OCI-LY7 (cell line): ENCODE data around the gene SELENOP. TPM values are rescaled to one million over a fixed set of nuclear protein-coding genes. Genes with fewer than 3 reads are reported as not detected.

Source experiments
- BruUV-seq: library from RNA; stranded (reverse); fragments of 400-500 nt; replicated peaks from 2 replicates; lab custom pipeline; 2021; lab: Mats Ljungman, UMichigan
- CTCF ChIA-PET: fragments of 300-600 bp; sonication (Branson Sonifier 250); formaldehyde crosslinking; loops from one replicate; lab custom pipeline; 2022; ENCODE audit warnings: antibody characterized with exemption; ENCODE audit not compliant: unreplicated experiment; lab: Charles Lee
- POLR2A ChIA-PET: fragments of 300-600 bp; sonication (Branson Sonifier 250); formaldehyde crosslinking; loops from one replicate; lab custom pipeline; 2022; ENCODE audit warnings: antibody characterized with exemption; lab: Charles Lee
- DNase-seq: peaks from one replicate; pipeline ENCODE4 v3.0.0-alpha.2; 2015; ENCODE audit warnings: low spot score
- H2AFZ ChIP-seq: fragments of 200-600 bp; sonication (generic), shearing (Covaris generic); 2 replicates; pipeline ENCODE4 v1.6.1; 2014; ENCODE audit warnings: mild to moderate bottlenecking, antibody characterized with exemption, low read length, moderate library complexity
- H3K27ac ChIP-seq: fragments of 200-600 bp; sonication (generic); 2 replicates; pipeline ENCODE4 v1.5.1; 2014; ENCODE audit warnings: mixed run types, low read depth, mild to moderate bottlenecking, moderate library complexity, low read length, inconsistent platforms; ENCODE audit not compliant: poor library complexity, severe bottlenecking
- H3K36me3 ChIP-seq: fragments of 200-600 bp; sonication (generic); 2 replicates; pipeline ENCODE4 v1.6.1; 2014; ENCODE audit warnings: mild to moderate bottlenecking, antibody characterized with exemption, low read length, moderate library complexity, mixed read lengths; ENCODE audit not compliant: insufficient read depth
- H3K4me1 ChIP-seq: fragments of 200-600 bp; sonication (generic); 2 replicates; pipeline ENCODE4 v1.5.1; 2014; ENCODE audit warnings: mild to moderate bottlenecking, low read length; ENCODE audit not compliant: insufficient read depth, poor library complexity, severe bottlenecking
- H3K4me2 ChIP-seq: fragments of 200-600 bp; sonication (generic); 2 replicates; pipeline ENCODE4 v1.6.1; 2014; ENCODE audit warnings: mild to moderate bottlenecking, low read length
- H3K4me3 ChIP-seq: fragments of 200-600 bp; sonication (generic); 2 replicates; pipeline ENCODE4 v1.5.1; 2014; ENCODE audit warnings: mild to moderate bottlenecking, low read depth, low read length; ENCODE audit not compliant: poor library complexity, severe bottlenecking
- H3K79me2 ChIP-seq: fragments of 200-600 bp; sonication (generic); 2 replicates; pipeline ENCODE4 v1.6.1; 2016; ENCODE audit warnings: low read depth, mild to moderate bottlenecking, low read length, moderate library complexity, mixed read lengths; ENCODE audit not compliant: insufficient read depth
- H3K9me2 ChIP-seq: fragments of 200-600 bp; sonication (generic); 2 replicates; pipeline ENCODE4 v1.6.1; 2016; ENCODE audit warnings: mild to moderate bottlenecking, low read length, mixed read lengths; ENCODE audit not compliant: insufficient read depth
- H3K9me3 ChIP-seq: fragments of 200-600 bp; sonication (generic); 2 replicates; pipeline ENCODE4 v1.6.1; 2014; ENCODE audit warnings: mild to moderate bottlenecking, mixed run types, low read length, mixed read lengths
- H4K20me1 ChIP-seq: fragments of 200-600 bp; sonication (generic); 2 replicates; pipeline ENCODE4 v1.6.1; 2014; ENCODE audit warnings: mild to moderate bottlenecking, antibody characterized with exemption, low read length, moderate library complexity, mixed read lengths; ENCODE audit not compliant: insufficient read depth
- CTCF ChIP-seq: fragments of 200-600 bp; sonication (generic); conservative IDR thresholded peaks from 2 replicates; pipeline ENCODE4 v1.5.1; 2014; ENCODE audit warnings: mild to moderate bottlenecking, antibody characterized with exemption, low read length, moderate library complexity, mixed read lengths
- EZH2phosphoT487 ChIP-seq: fragments of 200-600 bp; sonication (generic); IDR thresholded peaks from 2 replicates; pipeline ENCODE4 v1.6.1; 2018; ENCODE audit warnings: low read depth, borderline replicate concordance, mild to moderate bottlenecking, mixed run types, antibody characterized with exemption, low read length, moderate library complexity, mixed read lengths
- intact Hi-C: fragments of 100-400 bp; cut with micrococcal nuclease; formaldehyde crosslinking; loops from one replicate; pipeline ENCODE4 v1.10.0; 2022; ENCODE audit not compliant: unreplicated experiment
- total RNA-seq, 2 experiments: library from RNA; depleted of rRNA in 1 of 2; stranded (reverse); fragments of >200 nt in 1 of 2; shearing (Covaris generic) in 1 of 2; gene quantifications; 2 replicates each; pipeline ENCODE4 v1.2.3, GENCODE V29; 2014 to 2022

The SELENOP gene
- total RNA-seq, 2 experiments from 2014 or later: not detected

- H3K4me3 ChIP-seq: no peak overlapping the region
- no peak overlapping the region for H2AFZ ChIP-seq
- no peaks in the 10 kb centered on the region for H3K36me3 ChIP-seq
- no peaks in the 10 kb centered on the region for H3K79me2 ChIP-seq
- DNase-seq: no peak
- ChIA-PET POLR2A (no interaction called here), CTCF (no interaction called here)
- BruUV-seq: no TSS peak
- H3K27ac ChIP-seq: no peak overlapping the region
- H3K4me2 ChIP-seq: no peak overlapping the region
- intact Hi-C loops: no loop called here
- TF ChIP-seq EZH2phosphoT487 (no peak), CTCF (no peak)
- no peaks in the 10 kb centered on the region for H3K9me3 ChIP-seq
- H3K9me2 ChIP-seq: no peaks in the 10 kb centered on the region
- H4K20me1 ChIP-seq: no peaks in the 10 kb centered on the region
- no peaks in the 10 kb centered on the region for H3K4me1 ChIP-seq
Observed at GRCh38 chr5:42759456-42759855, 52.2 kb downstream of the SELENOP start.

- H3K9me2 ChIP-seq: no peaks in the 10 kb centered on the region
- no peaks in the 10 kb centered on the region for H3K4me1 ChIP-seq
- H3K9me3 ChIP-seq: no peaks in the 10 kb centered on the region
- no peak within 1 kb of the TSS for H3K4me3 ChIP-seq
- intact Hi-C loops: no loop called here
- no peak for DNase-seq
- no peak within 1 kb of the TSS for H3K4me2 ChIP-seq
- H2AFZ ChIP-seq: no peak within 1 kb of the TSS
- no peaks in the 10 kb centered on the region for H3K79me2 ChIP-seq
- ChIA-PET POLR2A (no interaction called here), CTCF (no interaction called here)
- BruUV-seq: no TSS peak
- H3K36me3 ChIP-seq: no peaks in the 10 kb centered on the region
- H4K20me1 ChIP-seq: no peaks in the 10 kb centered on the region
- no peak within 1 kb of the TSS for H3K27ac ChIP-seq
- TF ChIP-seq CTCF (no peak), EZH2phosphoT487 (no peak)
Observed at GRCh38 chr5:42756606-42757601, 54.8 kb downstream of the SELENOP start, which contains the start of gene CCDC152. Gene CCDC152 (plus strand): TSS chr5:42756818. CDS start chr5:42759122, 2,304 bp downstream.

- no peaks in the 10 kb centered on the region for H3K36me3 ChIP-seq
- H3K4me2 ChIP-seq: no peak overlapping the region
- no TSS peak for BruUV-seq
- H3K9me3 ChIP-seq: no peaks in the 10 kb centered on the region
- no peaks in the 10 kb centered on the region for H3K79me2 ChIP-seq
- no peaks in the 10 kb centered on the region for H3K4me1 ChIP-seq
- CTCF ChIA-PET: no interaction called here
- no peaks in the 10 kb centered on the region for H4K20me1 ChIP-seq
- TF ChIP-seq EZH2phosphoT487 (no peak), CTCF (no peak)
- POLR2A ChIA-PET: no interaction called here
- no peak overlapping the region for H3K27ac ChIP-seq
- H3K9me2 ChIP-seq: no peaks in the 10 kb centered on the region
- DNase-seq: no peak
- H2AFZ ChIP-seq: no peak overlapping the region
- no peak overlapping the region for H3K4me3 ChIP-seq
- intact Hi-C loops: no loop called here
Observed at GRCh38 chr5:42753099-42753498, 58.6 kb downstream of the SELENOP start.
